ENCODE results near the gene WWP2. TPM values are rescaled to one million over a fixed set of nuclear protein-coding genes. Genes with fewer than 3 reads are reported as not detected.
"Not testable (repeated sequence)": the region's sequence is repeated elsewhere in the genome, so short reads cannot be mapped to it uniquely, and the experiment has no call there.

The WWP2 gene
- total RNA-seq, 1 donor, result 42.5 TPM

- Histone ChIP-seq H3K27me3 (ENCODE audit: insufficient read depth, low read length) (no peaks in the 10 kb centered on the region), H3K9me3 (ENCODE audit: low read depth, low read length) (no peaks in the 10 kb centered on the region), H3K4me1 (ENCODE audit: insufficient read depth, low read length) (peaks cover 31% of the 10 kb centered on the region), H3K4me3 (ENCODE audit: low read length) (no peak overlapping the region)
Observed at GRCh38 chr16:69767459-69768229, 5.5 kb downstream of the WWP2 start.

DNA sequence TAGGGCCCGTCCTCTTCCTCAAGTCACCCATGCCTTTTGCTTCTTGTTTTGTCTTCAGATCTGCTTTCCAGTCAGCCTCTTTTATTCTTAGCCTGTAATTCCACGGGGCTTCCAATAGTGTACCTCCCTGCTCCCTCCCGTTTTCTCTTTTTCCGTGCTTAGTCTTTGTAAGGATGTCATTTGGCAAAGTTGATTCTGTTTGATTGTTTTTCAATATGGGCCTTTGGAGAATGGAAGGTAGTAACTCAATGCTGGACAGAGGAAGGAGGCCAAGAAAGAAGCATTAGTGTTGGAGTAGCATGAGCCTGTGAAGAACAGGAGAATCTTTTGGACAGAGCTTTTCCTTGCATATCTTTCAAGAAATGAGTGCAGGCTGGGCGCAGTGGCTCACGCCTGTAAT is 6.5 kb downstream of the WWP2 start:
- Histone ChIP-seq H3K27me3 (ENCODE audit: insufficient read depth, low read length) (no peaks in the 10 kb centered on the region), H3K4me3 (ENCODE audit: low read length) (no peak overlapping the region), H3K9me3 (ENCODE audit: low read depth, low read length) (no peaks in the 10 kb centered on the region), H3K4me1 (ENCODE audit: insufficient read depth, low read length) (peaks cover 26% of the 10 kb centered on the region)

DNA sequence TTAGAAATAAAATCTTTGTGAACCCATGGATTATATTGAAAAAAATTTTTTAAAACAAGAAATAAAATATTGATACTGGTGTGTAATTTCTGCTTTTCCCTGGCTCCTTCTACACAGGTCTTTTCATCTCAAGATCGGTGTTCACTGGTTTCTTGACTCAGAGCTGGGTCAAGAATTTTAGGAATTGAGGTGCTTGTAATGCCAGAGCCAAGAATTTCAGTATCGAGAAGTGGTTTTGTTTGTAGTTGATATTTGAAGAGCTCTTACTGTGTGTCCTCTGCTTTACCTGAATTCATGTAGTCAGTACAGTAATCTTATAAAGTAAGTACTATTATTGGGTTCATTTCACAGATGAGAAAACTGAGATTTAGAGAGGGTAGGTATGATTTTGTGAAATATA is 7.3 kb downstream of the WWP2 start:
- Histone ChIP-seq H3K9me3 (ENCODE audit: low read depth, low read length) (no peaks in the 10 kb centered on the region), H3K4me3 (ENCODE audit: low read length) (no peak overlapping the region), H3K27me3 (ENCODE audit: insufficient read depth, low read length) (no peaks in the 10 kb centered on the region), H3K4me1 (ENCODE audit: insufficient read depth, low read length) (peaks cover 26% of the 10 kb centered on the region)

GRCh38 chr16:69771651-69771967 is 9.5 kb downstream of the WWP2 start:
- Histone ChIP-seq H3K4me3 (ENCODE audit: low read length) (no peak overlapping the region), H3K9me3 (ENCODE audit: low read depth, low read length) (peaks cover 14% of the 10 kb centered on the region), H3K27me3 (ENCODE audit: insufficient read depth, low read length) (no peaks in the 10 kb centered on the region), H3K4me1 (ENCODE audit: insufficient read depth, low read length) (peaks cover 26% of the 10 kb centered on the region)

DNA sequence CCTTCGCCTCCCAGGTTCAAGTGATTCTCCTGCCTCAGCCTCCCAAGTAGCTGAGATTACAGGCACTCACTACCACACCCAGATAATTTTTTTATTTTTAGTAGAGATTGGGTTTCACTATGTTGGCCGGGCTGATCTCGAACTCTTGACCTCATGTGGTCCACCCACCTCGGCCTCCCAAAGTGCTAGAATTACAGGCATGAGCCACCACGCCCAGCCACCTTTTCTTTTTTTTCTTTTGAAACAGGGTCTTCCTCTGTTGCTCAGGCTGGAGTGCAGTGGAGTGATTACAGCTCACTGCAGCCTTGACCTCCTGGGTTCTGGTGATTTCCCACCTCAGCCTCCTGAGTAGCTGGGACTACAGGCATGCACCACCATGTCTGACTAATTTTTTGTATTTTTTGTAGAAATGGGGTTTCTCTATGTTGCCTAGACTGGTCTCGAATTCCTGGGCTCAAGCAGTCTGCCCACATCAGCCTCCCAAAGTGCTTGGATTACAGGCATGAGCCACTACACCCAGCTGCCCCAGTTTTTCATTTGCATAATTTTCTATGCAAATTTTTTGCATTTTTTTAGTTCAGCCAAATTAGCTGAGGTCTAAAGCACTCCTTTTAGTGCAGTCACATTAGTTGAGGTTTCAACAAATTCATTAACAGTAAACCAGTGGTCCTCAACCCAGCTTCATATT is 11.3 kb downstream of the WWP2 start:
- Histone ChIP-seq H3K4me3 (ENCODE audit: low read length) (no peak overlapping the region), H3K4me1 (ENCODE audit: insufficient read depth, low read length) (peaks cover 26% of the 10 kb centered on the region), H3K27me3 (ENCODE audit: insufficient read depth, low read length) (no peaks in the 10 kb centered on the region), H3K9me3 (ENCODE audit: low read depth, low read length) (peaks cover 14% of the 10 kb centered on the region)

DNA sequence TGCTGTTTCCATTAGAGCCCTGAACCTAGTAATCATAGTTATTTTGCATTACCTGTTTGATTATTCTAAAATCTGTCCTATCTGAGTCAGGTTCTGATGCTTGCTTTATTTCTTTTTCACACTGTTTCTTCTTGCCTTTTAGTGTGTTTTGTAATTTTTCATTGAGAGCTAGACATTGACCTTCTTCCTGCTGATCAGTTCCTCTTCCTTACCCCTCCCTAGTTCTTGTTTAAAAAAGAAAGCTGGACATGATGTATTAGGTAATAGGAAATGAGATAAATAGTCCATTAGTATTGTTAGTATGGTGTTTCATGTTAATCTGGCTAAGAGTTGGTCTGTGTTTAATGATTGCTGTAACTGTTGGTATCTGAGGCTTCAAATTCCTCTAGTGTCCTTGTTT is 13.4 kb downstream of the WWP2 start:
- peaks cover 14% of the 10 kb centered on the region for H3K9me3 ChIP-seq (ENCODE audit: low read depth, low read length)
- peaks cover 25% of the 10 kb centered on the region for H3K4me1 ChIP-seq (ENCODE audit: insufficient read depth, low read length)
- H3K27me3 ChIP-seq (ENCODE audit: insufficient read depth, low read length), result no peaks in the 10 kb centered on the region
- no peak overlapping the region for H3K4me3 ChIP-seq (ENCODE audit: low read length)

DNA sequence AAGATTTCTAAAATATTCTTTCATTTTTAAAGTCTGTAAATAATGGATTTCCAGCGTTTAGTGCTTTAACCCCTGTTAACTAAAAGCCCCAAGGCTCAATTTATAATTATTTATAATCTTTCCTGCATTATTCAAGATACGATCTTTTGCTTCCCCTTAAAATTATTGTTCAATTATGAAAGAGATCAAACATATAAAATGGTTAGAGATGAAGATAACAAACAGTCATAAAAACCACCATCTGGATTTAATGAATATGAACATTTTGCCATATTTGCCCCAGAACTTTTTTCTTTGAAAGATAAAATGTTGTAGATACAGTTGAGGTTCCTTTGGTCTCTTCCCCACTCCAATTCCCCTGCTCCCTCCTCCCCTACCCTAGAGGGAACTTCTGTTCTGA is 17.6 kb downstream of the WWP2 start:
- H3K4me3 ChIP-seq (ENCODE audit: low read length), result no peak overlapping the region
- H3K4me1 ChIP-seq (ENCODE audit: insufficient read depth, low read length), result peaks cover 10% of the 10 kb centered on the region
- peaks cover 14% of the 10 kb centered on the region for H3K9me3 ChIP-seq (ENCODE audit: low read depth, low read length)
- H3K27me3 ChIP-seq (ENCODE audit: insufficient read depth, low read length), result no peaks in the 10 kb centered on the region

GRCh38 chr16:69781118-69781517 is 19.0 kb downstream of the WWP2 start:
- H3K27me3 ChIP-seq (ENCODE audit: insufficient read depth, low read length), result no peaks in the 10 kb centered on the region
- H3K4me3 ChIP-seq (ENCODE audit: low read length), result no peak overlapping the region
- H3K4me1 ChIP-seq (ENCODE audit: insufficient read depth, low read length), result peaks cover 6% of the 10 kb centered on the region
- peaks cover under 1% of the 10 kb centered on the region for H3K9me3 ChIP-seq (ENCODE audit: low read depth, low read length)

GRCh38 chr16:69784586-69784985 is 22.5 kb downstream of the WWP2 start:
- H3K4me1 ChIP-seq (ENCODE audit: insufficient read depth, low read length), result peaks cover 6% of the 10 kb centered on the region
- H3K27me3 ChIP-seq (ENCODE audit: insufficient read depth, low read length), result no peaks in the 10 kb centered on the region
- H3K9me3 ChIP-seq (ENCODE audit: low read depth, low read length), result no peaks in the 10 kb centered on the region
- H3K4me3 ChIP-seq (ENCODE audit: low read length), result no peak overlapping the region

DNA sequence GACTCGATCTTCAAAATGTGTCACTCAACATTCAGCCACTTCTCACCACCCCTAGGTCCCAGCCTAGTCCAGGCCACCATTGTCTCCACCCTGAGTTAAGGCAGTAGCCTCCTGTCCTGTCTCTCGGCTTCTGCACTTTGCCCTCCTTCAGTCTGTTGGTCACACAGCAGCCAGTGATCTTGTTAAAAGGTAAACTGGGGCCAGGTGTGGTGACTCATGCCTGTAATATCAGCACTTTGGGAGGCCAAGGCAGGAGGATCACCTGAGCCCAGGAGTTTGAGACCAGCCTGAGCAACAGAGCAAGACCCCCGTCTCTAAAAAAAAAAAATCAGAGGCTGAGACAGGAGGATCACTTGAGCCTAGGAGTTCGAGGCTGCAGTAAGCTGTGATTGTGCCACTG is 25.8 kb downstream of the WWP2 start:
- H3K4me1 ChIP-seq (ENCODE audit: insufficient read depth, low read length), result no peaks in the 10 kb centered on the region
- no peaks in the 10 kb centered on the region for H3K27me3 ChIP-seq (ENCODE audit: insufficient read depth, low read length)
- no peak overlapping the region for H3K4me3 ChIP-seq (ENCODE audit: low read length)
- H3K9me3 ChIP-seq (ENCODE audit: low read depth, low read length), result no peaks in the 10 kb centered on the region

DNA sequence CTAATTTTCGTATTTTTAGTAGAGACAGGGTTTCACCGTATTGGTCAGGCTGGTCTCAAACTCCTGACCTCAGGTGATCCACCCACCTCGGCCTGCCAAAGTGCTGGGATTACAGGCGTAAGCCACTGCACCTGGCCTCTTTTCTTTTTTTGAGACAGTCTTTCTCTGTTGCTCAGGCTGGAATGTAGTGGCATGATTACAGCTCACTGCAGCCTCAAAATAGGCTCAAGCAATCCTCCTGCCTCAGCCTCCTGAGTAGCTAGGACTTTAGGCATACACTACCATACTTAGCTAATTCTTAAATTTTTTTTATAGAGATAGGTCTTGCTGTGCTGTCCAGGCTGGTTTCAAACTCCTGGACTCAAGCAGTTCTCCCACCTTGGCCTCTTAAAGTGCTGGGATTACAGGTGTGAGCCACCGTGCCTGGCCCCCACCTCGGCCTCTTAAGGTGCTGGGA is 29.3 kb downstream of the WWP2 start:
- not testable (repeated sequence) for H3K9me3 ChIP-seq (ENCODE audit: low read depth, low read length); H3K4me1 ChIP-seq (ENCODE audit: insufficient read depth, low read length); H3K27me3 ChIP-seq (ENCODE audit: insufficient read depth, low read length); H3K4me3 ChIP-seq (ENCODE audit: low read length)

DNA sequence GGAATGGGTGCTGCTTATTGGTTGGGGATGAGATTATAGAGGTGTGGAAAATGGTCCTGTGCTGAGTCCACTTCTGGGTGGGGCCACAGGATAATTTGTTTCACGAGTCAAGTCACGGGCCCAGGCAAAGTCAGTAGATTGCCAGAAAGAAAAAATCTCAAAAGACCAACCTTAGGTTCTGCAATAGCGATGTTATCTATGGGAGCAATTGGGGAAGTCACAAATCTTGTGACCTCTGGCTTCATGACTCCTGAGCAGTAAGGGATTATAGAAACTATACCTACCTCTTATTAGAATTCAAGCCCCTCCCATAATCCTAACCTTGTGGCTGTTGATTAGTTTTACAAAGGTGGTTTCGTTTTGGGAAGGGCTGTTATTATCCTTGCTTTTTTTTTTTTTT is 31.4 kb downstream of the WWP2 start:
- Histone ChIP-seq H3K27me3 (ENCODE audit: insufficient read depth, low read length) (no peaks in the 10 kb centered on the region), H3K4me1 (ENCODE audit: insufficient read depth, low read length) (no peaks in the 10 kb centered on the region), H3K9me3 (ENCODE audit: low read depth, low read length) (no peaks in the 10 kb centered on the region), H3K4me3 (ENCODE audit: low read length) (no peak overlapping the region)

DNA sequence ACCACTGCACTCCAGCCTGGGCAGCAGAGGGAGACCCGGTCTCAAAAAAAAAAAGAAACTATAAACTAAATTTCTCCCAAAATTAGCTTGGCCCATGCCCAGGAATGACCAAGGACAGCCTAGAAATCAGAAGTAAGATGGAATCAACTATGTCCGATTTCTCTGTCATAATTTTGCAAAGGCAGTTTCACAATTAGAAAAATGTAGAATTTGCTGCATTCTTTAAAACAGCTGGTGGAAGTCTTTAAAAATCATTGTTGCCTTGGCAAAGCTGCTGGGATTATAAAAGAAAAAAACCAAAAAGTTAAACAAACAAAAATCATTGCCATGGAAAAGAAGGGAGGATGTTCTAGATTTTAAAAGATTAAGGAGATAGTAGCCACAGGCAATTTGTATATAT is 32.4 kb downstream of the WWP2 start:
- no peaks in the 10 kb centered on the region for H3K4me1 ChIP-seq (ENCODE audit: insufficient read depth, low read length)
- H3K27me3 ChIP-seq (ENCODE audit: insufficient read depth, low read length), result no peaks in the 10 kb centered on the region
- H3K9me3 ChIP-seq (ENCODE audit: low read depth, low read length), result no peaks in the 10 kb centered on the region
- H3K4me3 ChIP-seq (ENCODE audit: low read length), result no peak overlapping the region

- Histone ChIP-seq H3K27me3 (ENCODE audit: insufficient read depth, low read length) (no peaks in the 10 kb centered on the region), H3K4me3 (ENCODE audit: low read length) (no peak overlapping the region), H3K4me1 (ENCODE audit: insufficient read depth, low read length) (no peaks in the 10 kb centered on the region), H3K9me3 (ENCODE audit: low read depth, low read length) (no peaks in the 10 kb centered on the region)
Observed at GRCh38 chr16:69796285-69797118, 34.4 kb downstream of the WWP2 start.

DNA sequence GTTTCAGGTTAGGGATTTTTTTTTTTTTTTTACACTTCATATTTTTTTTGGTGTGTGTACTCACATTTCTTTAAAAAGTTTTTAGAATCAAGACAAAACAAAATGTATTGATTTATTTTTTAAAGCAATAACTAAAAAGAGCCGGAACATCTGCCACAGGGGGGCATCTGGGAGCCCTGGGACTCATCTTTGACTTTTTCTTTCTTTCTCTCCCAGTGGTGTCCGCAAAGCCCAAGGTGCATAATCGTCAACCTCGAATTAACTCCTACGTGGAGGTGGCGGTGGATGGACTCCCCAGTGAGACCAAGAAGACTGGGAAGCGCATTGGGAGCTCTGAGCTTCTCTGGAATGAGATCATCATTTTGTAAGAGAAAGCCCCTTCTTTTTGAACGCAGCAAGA is 36.3 kb downstream of the WWP2 start:
- Histone ChIP-seq H3K4me1 (ENCODE audit: insufficient read depth, low read length) (no peaks in the 10 kb centered on the region), H3K4me3 (ENCODE audit: low read length) (no peak overlapping the region), H3K9me3 (ENCODE audit: low read depth, low read length) (no peaks in the 10 kb centered on the region), H3K27me3 (ENCODE audit: insufficient read depth, low read length) (no peaks in the 10 kb centered on the region)

Measured in mononuclear cell (primary cell).